ENCODE measurements around the gene TROAP. TPM values are rescaled to one million over a fixed set of nuclear protein-coding genes. Genes with fewer than 3 reads are reported as not detected.

The TROAP gene
- total RNA-seq, 3 donors from 2014 or later: 0.29 to 1.8 (median 0.66) TPM

DNA sequence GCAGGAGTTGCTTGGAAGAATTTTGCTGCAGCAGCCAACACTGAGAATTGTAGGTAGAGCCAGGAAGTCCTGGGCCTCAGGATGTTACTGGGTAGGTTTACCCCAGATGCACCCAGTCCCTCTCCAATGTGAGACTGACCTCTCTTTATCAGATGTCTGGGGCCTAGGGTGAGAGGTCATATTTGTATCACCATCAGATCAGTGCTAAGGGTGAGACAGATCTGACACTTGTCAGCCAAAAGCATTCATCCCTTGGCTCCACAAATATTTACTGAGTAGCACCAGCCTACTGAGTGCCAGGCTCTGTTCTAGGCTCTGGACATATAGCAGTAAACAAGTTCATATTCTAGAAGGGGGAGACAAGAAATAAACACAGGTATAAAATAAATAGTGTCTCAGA, 4.3 kb downstream of the TROAP start:
- no peaks in the 10 kb centered on the region for H3K27me3 ChIP-seq
- H3K9me3 ChIP-seq: no peaks in the 10 kb centered on the region
- intact Hi-C loops (cut with DNase I; ENCODE audit: low total_unique reads): no loop called here
- TF ChIP-seq, protein P1, sequence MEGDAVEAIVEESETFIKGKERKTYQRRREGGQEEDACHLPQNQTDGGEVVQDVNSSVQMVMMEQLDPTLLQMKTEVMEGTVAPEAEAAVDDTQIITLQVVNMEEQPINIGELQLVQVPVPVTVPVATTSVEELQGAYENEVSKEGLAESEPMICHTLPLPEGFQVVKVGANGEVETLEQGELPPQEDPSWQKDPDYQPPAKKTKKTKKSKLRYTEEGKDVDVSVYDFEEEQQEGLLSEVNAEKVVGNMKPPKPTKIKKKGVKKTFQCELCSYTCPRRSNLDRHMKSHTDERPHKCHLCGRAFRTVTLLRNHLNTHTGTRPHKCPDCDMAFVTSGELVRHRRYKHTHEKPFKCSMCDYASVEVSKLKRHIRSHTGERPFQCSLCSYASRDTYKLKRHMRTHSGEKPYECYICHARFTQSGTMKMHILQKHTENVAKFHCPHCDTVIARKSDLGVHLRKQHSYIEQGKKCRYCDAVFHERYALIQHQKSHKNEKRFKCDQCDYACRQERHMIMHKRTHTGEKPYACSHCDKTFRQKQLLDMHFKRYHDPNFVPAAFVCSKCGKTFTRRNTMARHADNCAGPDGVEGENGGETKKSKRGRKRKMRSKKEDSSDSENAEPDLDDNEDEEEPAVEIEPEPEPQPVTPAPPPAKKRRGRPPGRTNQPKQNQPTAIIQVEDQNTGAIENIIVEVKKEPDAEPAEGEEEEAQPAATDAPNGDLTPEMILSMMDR (IDR thresholded peaks at IDR 0.05): no peak
- no peak for TF ChIP-seq POLR2A (IDR thresholded peaks at IDR 0.05)
- TF ChIP-seq POLR2AphosphoS5 (IDR thresholded peaks at IDR 0.05): no peak
- H3K4me3 ChIP-seq: no peak overlapping the region
- no peaks in the 10 kb centered on the region for H3K4me1 ChIP-seq
- H3K27ac ChIP-seq: no peak overlapping the region
- no peak for DNase-seq (ENCODE audit: low spot score in 2 of 2)
- no peaks in the 10 kb centered on the region for H3K36me3 ChIP-seq

DNA sequence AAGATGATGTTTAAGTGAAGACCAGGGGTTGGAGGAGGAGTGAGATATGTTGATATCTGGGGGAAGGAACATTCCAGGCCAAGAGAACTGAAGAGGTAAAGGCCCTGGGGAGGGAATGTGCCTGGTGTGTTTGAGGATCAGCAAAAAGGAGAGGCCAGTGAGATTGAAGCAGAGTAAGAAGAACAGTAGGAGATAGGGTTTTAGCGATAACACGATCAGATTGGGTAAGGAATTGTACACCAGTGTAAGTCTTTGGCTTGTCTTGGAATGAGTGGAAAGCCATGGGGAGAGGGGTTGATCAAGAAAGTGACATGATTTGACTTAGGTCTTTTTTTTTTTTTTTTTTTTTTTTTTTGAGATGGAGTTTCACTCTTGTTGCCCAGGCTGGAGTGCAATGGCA, 4.8 kb downstream of the TROAP start:
- Histone ChIP-seq H3K9me3 (no peaks in the 10 kb centered on the region), H3K27me3 (no peaks in the 10 kb centered on the region), H3K27ac (no peak overlapping the region), H3K36me3 (no peaks in the 10 kb centered on the region), H3K4me1 (no peaks in the 10 kb centered on the region), H3K4me3 (no peak overlapping the region)
- intact Hi-C loops (cut with DNase I; ENCODE audit: low total_unique reads): no loop called here
- no peak for DNase-seq (ENCODE audit: low spot score in 2 of 2)
- TF ChIP-seq POLR2AphosphoS5 (IDR thresholded peaks at IDR 0.05) (no peak), POLR2A (IDR thresholded peaks at IDR 0.05) (no peak)
- TF ChIP-seq, protein P1 (IDR thresholded peaks at IDR 0.05): no peak

DNA sequence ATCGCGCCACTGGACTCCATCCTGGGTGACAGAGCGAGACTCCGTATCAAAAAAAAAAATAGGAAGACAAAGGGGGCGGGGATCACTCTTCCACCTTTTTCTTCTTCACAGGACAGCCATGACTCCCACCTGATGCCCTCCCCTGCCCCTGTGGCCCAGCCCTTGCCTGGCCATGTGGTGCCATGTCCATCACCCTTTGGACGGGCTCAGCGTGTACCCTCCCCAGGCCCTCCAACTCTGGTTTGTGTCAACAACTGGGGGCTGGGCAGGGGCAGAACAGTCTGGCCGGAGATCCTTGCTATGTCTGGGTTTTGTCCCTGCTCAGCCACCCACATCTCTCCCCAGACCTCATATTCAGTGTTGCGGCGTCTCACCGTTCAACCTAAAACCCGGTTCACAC, 5.8 kb downstream of the TROAP start:
- Histone ChIP-seq H3K36me3 (no peaks in the 10 kb centered on the region), H3K27me3 (no peaks in the 10 kb centered on the region), H3K4me1 (no peaks in the 10 kb centered on the region), H3K9me3 (no peaks in the 10 kb centered on the region), H3K27ac (no peak overlapping the region), H3K4me3 (no peak overlapping the region)
- intact Hi-C loops (cut with DNase I; ENCODE audit: low total_unique reads): no loop called here
- peak in 1 of 2 donors; percentile 33 for DNase-seq (ENCODE audit: low spot score in 2 of 2)
- TF ChIP-seq, protein P1 (IDR thresholded peaks at IDR 0.05): no peak
- TF ChIP-seq POLR2AphosphoS5 (IDR thresholded peaks at IDR 0.05) (no peak), POLR2A (IDR thresholded peaks at IDR 0.05) (no peak)

DNA sequence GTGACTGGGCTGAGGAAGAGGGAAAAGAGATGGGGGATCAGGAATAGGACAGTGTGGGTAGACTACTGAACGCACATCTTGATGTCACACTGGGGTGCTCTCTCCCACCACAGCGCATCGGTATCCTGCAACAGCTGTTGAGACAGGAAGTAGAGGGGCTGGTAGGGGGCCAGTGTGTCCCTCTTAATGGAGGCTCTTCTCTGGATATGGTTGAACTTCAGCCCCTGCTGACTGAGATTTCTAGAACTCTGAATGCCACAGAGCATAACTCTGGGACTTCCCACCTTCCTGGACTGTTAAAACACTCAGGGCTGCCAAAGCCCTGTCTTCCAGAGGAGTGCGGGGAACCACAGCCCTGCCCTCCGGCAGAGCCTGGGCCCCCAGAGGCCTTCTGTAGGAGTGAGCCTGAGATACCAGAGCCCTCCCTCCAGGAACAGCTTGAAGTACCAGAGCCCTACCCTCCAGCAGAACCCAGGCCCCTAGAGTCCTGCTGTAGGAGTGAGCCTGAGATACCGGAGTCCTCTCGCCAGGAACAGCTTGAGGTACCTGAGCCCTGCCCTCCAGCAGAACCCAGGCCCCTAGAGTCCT, 7.1 kb downstream of the TROAP start:
- Histone ChIP-seq H3K27ac (no peak overlapping the region), H3K9me3 (no peaks in the 10 kb centered on the region), H3K27me3 (peaks cover 0 to 11% of the 10 kb centered on the region in 2 donors), H3K4me3 (no peak overlapping the region), H3K36me3 (no peaks in the 10 kb centered on the region), H3K4me1 (no peaks in the 10 kb centered on the region)
- intact Hi-C loops (cut with DNase I; ENCODE audit: low total_unique reads): no loop called here
- TF ChIP-seq POLR2AphosphoS5 (IDR thresholded peaks at IDR 0.05): no peak
- TF ChIP-seq POLR2A (IDR thresholded peaks at IDR 0.05): no peak
- TF ChIP-seq, protein P1 (IDR thresholded peaks at IDR 0.05): no peak
- peak in 1 of 2 donors; percentile 9 for DNase-seq (ENCODE audit: low spot score in 2 of 2)

GRCh38 chr12:49330631-49331379, 7.8 kb downstream of the TROAP start:
- no peaks in the 10 kb centered on the region for H3K9me3 ChIP-seq
- H3K4me3 ChIP-seq: no peak overlapping the region
- TF ChIP-seq POLR2AphosphoS5 (IDR thresholded peaks at IDR 0.05) (no peak), POLR2A (IDR thresholded peaks at IDR 0.05) (no peak)
- TF ChIP-seq, protein P1 (IDR thresholded peaks at IDR 0.05): no peak
- no peak overlapping the region for H3K27ac ChIP-seq
- no peaks in the 10 kb centered on the region for H3K4me1 ChIP-seq
- intact Hi-C loops (cut with DNase I; ENCODE audit: low total_unique reads): no loop called here
- H3K27me3 ChIP-seq: peaks cover 0 to 18% of the 10 kb centered on the region in 2 donors
- H3K36me3 ChIP-seq: no peaks in the 10 kb centered on the region
- DNase-seq (ENCODE audit: low spot score in 2 of 2): no peak

Measured in breast epithelium (tissue), 4 donors.